Measurements from ENCODE around the gene BPIFB4.
"Not testable (repeated sequence)": the region's sequence is repeated elsewhere in the genome, so short reads cannot be mapped to it uniquely, and the experiment has no call there.

Gene BPIFB4

GRCh38 chr20:33083544-33084340 is 4.3 kb downstream of the BPIFB4 start:
- Histone ChIP-seq H3K36me3 (replicated peaks) (no peaks in the 10 kb centered on the region), H3K4me3 (no peak overlapping the region), H3K4me1 (no peaks in the 10 kb centered on the region), H3K27me3 (ENCODE audit: low read depth) (peaks cover under 1% of the 10 kb centered on the region; the same call in 1 of the 2 replicates), H3K9me3 (no peaks in the 10 kb centered on the region)
- in situ Hi-C loops (cut with MboI; ENCODE audit: low sequenced_read_pairs), result no loop called here
- no peak for DNase-seq (ENCODE audit: low spot score in 2 of 2)

GRCh38 chr20:33084722-33085121 is 5.3 kb downstream of the BPIFB4 start:
- DNase-seq (ENCODE audit: low spot score in 2 of 2), result no peak
- H3K27me3 ChIP-seq (ENCODE audit: low read depth), result 0 out of 2 replicates have a peak, but pooled peaks cover 3% of the 10 kb centered on the region
- H3K36me3 ChIP-seq (replicated peaks), result no peaks in the 10 kb centered on the region
- in situ Hi-C loops (cut with MboI; ENCODE audit: low sequenced_read_pairs), result no loop called here
- H3K4me1 ChIP-seq, result no peaks in the 10 kb centered on the region
- no peak overlapping the region for H3K4me3 ChIP-seq
- H3K9me3 ChIP-seq, result no peaks in the 10 kb centered on the region

GRCh38 chr20:33086052-33086722 is 6.7 kb downstream of the BPIFB4 start:
- H3K4me3 ChIP-seq, result no peak overlapping the region
- no peaks in the 10 kb centered on the region for H3K9me3 ChIP-seq
- no peak for DNase-seq (ENCODE audit: low spot score in 2 of 2)
- no peaks in the 10 kb centered on the region for H3K36me3 ChIP-seq (replicated peaks)
- no peaks in the 10 kb centered on the region for H3K4me1 ChIP-seq
- in situ Hi-C loops (cut with MboI; ENCODE audit: low sequenced_read_pairs), result no loop called here
- H3K27me3 ChIP-seq (ENCODE audit: low read depth), result 0 out of 2 replicates have a peak, but pooled peaks cover 3% of the 10 kb centered on the region

DNA sequence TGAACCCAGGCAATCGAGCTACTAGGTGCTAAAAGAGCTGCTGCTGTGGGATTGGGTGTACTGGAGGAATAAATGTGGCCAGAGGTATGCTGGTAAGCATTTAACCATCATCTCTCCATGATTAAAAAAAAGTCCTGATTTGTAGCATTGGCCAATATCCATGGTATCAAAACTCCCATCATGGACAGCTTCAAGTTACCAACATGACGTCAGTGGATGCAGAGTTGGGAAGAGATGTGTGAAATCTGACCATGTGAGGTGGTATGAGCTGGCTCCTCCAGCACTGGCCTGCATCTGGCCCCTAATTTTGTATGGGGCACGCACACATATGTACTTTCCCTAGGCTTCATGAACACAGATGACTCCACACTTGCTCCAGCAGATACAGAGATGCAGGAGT is 11.7 kb downstream of the BPIFB4 start:
- Histone ChIP-seq H3K36me3 (replicated peaks) (no peaks in the 10 kb centered on the region), H3K27me3 (ENCODE audit: low read depth) (0 out of 2 replicates have a peak, but pooled peaks cover 3% of the 10 kb centered on the region), H3K9me3 (no peaks in the 10 kb centered on the region), H3K4me1 (no peaks in the 10 kb centered on the region), H3K4me3 (no peak overlapping the region)
- in situ Hi-C loops (cut with MboI; ENCODE audit: low sequenced_read_pairs), result loop anchor here (10.0 kb wide), 2 partner anchors 194 to 196 kb away; partner anchors contain the start of gene BPIFB1
- no peak for DNase-seq (ENCODE audit: low spot score in 2 of 2)

- Histone ChIP-seq H3K27me3 (ENCODE audit: low read depth) (0 out of 2 replicates have a peak, but pooled peaks cover 3% of the 10 kb centered on the region), H3K4me1 (no peaks in the 10 kb centered on the region), H3K9me3 (no peaks in the 10 kb centered on the region), H3K36me3 (replicated peaks) (no peaks in the 10 kb centered on the region), H3K4me3 (no peak overlapping the region)
- in situ Hi-C loops (cut with MboI; ENCODE audit: low sequenced_read_pairs), result loop anchor here (10.0 kb wide), 2 partner anchors 193 to 197 kb away; partner anchors contain the start of gene BPIFB1
- DNase-seq (ENCODE audit: low spot score in 2 of 2), result no peak
These were observed 12.2 kb downstream of the BPIFB4 start for GRCh38 chr20:33091693-33092092.

DNA sequence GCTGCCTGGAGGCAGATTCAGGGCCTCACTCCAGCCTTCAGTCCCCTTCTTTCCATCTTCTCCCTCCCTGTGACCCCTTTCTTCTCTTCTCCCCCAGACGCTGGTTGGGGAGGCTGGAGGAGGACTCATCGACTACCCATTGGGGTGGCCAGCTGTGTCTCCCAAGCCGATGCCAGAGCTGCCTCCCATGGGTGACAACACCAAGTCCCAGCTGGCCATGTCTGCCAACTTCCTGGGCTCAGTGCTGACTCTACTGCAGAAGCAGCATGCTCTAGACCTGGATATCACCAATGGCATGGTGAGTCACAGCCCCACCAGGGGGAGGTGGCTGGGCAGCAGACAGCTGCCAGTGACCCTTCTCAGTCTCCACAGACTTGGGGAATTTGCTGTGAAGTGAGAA is 12.9 kb downstream of the BPIFB4 start:
- Histone ChIP-seq H3K9me3 (no peaks in the 10 kb centered on the region), H3K4me1 (no peaks in the 10 kb centered on the region), H3K27me3 (ENCODE audit: low read depth) (0 out of 2 replicates have a peak, but pooled peaks cover 3% of the 10 kb centered on the region), H3K4me3 (no peak overlapping the region), H3K36me3 (replicated peaks) (no peaks in the 10 kb centered on the region)
- in situ Hi-C loops (cut with MboI; ENCODE audit: low sequenced_read_pairs), result loop anchor here (10.0 kb wide), 2 partner anchors 192 to 198 kb away; partner anchors contain the start of gene BPIFB1
- no peak for DNase-seq (ENCODE audit: low spot score in 2 of 2)

- DNase-seq (ENCODE audit: low spot score in 2 of 2), result no peak
- in situ Hi-C loops (cut with MboI; ENCODE audit: low sequenced_read_pairs), result loop anchor here (10.0 kb wide), 2 partner anchors 192 to 198 kb away; partner anchors contain the start of gene BPIFB1
These were observed 13.6 kb downstream of the BPIFB4 start for GRCh38 chr20:33093074-33093473.

DNA sequence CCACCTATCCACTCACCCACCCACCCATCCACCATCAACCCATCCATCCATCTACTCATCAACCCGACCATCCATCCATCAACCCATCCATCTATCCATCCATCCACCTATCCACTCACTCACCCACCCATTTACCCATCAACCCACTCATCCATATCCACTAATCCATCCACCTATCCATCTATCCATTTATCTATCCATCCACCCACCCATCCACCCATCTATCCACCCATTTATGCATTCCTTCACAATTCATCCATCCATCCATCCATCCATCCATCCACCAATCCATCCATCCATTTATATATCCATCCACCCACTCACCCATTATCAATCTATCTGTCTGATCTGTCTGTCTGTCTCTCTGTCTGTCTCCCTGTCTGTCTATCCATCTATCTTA is 14.1 kb downstream of the BPIFB4 start:
- Histone ChIP-seq H3K4me1 (no peaks in the 10 kb centered on the region), H3K4me3 (no peak overlapping the region), H3K36me3 (replicated peaks) (no peaks in the 10 kb centered on the region), H3K9me3 (no peaks in the 10 kb centered on the region), H3K27me3 (ENCODE audit: low read depth) (0 out of 2 replicates have a peak, but pooled peaks cover 3% of the 10 kb centered on the region)
- in situ Hi-C loops (cut with MboI; ENCODE audit: low sequenced_read_pairs), result loop anchor here (10.0 kb wide), 2 partner anchors 191 to 199 kb away; partner anchors contain the start of gene BPIFB1
- DNase-seq (ENCODE audit: low spot score in 2 of 2), result no peak

More at GRCh38 chr20:33093074-33093473, 13.6 kb downstream of the BPIFB4 start:
- no peaks in the 10 kb centered on the region for H3K4me1 ChIP-seq
- H3K9me3 ChIP-seq, result no peaks in the 10 kb centered on the region
- H3K4me3 ChIP-seq, result no peak overlapping the region
- H3K27me3 ChIP-seq (ENCODE audit: low read depth), result 0 out of 2 replicates have a peak, but pooled peaks cover 3% of the 10 kb centered on the region
- no peaks in the 10 kb centered on the region for H3K36me3 ChIP-seq (replicated peaks)

DNA sequence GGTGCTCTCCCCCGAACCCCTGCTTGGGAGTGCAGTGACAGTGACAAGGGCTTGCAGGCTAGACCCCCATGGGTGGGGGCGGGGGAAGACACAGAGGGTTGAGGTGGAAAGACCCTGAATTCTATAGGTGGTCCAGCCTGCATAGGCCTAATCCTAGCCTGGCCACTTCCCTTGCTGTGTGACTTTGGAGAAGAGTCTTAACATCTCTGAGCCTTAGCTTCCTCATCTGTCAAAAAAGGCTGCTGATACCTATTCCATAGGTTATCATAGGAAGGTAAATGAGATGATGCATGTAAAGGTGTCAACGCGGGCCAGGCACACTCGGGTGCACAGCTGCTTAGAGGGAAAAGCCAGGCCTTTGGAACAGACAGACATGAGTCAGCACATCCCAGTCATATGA is 15.8 kb downstream of the BPIFB4 start:
- no peaks in the 10 kb centered on the region for H3K9me3 ChIP-seq
- no peak for DNase-seq (ENCODE audit: low spot score in 2 of 2)
- H3K36me3 ChIP-seq (replicated peaks), result no peaks in the 10 kb centered on the region
- no peak overlapping the region for H3K4me3 ChIP-seq
- no peaks in the 10 kb centered on the region for H3K4me1 ChIP-seq
- no peaks in the 10 kb centered on the region for H3K27me3 ChIP-seq (ENCODE audit: low read depth)
- in situ Hi-C loops (cut with MboI; ENCODE audit: low sequenced_read_pairs), result loop anchor here (10.0 kb wide), 2 partner anchors 190 to 200 kb away; partner anchors contain the start of gene BPIFB1

DNA sequence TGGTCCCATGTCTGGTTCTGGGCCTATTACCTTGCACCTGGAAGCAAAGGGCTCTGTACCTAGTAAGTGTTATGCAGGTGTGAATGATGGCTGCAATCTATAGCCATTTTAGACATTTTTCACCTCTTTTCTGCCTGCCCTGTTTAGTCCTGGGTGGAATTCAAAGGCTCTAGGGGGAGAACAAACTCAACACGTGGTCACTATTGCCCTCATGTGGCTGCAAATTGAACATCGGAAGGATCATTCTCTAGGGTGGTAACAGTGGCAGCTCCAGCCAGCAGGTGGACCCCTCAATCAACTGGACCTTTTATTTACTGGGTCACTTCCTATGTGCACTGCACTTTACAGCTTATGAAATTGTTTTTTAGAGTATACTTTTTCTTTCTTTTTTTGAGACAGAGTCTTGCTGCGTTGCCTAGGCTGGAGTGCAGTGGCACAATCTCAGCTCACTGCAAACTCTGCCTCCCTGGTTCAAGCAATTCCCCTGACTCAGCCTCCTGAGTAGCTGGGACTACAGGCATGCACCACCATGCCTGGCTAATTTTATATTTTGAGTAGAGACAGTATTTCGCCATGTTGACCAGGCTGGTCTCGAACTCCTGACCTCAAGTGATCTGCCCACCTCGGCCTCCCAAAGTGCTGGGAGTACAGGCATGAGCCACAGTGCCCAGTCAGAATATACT is 16.6 kb downstream of the BPIFB4 start:
- not testable (repeated sequence) for H3K4me3 ChIP-seq; H3K27me3 ChIP-seq (ENCODE audit: low read depth); H3K4me1 ChIP-seq; H3K36me3 ChIP-seq (replicated peaks); H3K9me3 ChIP-seq
- DNase-seq (ENCODE audit: low spot score in 2 of 2), result peak; percentile 58 to 72
- in situ Hi-C loops (cut with MboI; ENCODE audit: low sequenced_read_pairs), result loop anchor here (10.0 kb wide), 2 partner anchors 189 to 201 kb away; partner anchors contain the start of gene BPIFB1

- in situ Hi-C loops (cut with MboI; ENCODE audit: low sequenced_read_pairs), result loop anchor here (10.0 kb wide), 2 partner anchors 188 to 202 kb away; partner anchors contain the start of gene BPIFB1
- DNase-seq (ENCODE audit: low spot score in 2 of 2), result no peak
- Histone ChIP-seq H3K4me3 (no peak overlapping the region), H3K9me3 (no peaks in the 10 kb centered on the region), H3K4me1 (no peaks in the 10 kb centered on the region), H3K27me3 (ENCODE audit: low read depth) (no peaks in the 10 kb centered on the region), H3K36me3 (replicated peaks) (no peaks in the 10 kb centered on the region)
These were observed 17.6 kb downstream of the BPIFB4 start for GRCh38 chr20:33097001-33097400.

GRCh38 chr20:33099843-33100538 is 20.5 kb downstream of the BPIFB4 start:
- H3K9me3 ChIP-seq, result no peaks in the 10 kb centered on the region
- H3K4me3 ChIP-seq, result no peak overlapping the region
- H3K4me1 ChIP-seq, result peaks cover 3% of the 10 kb centered on the region
- DNase-seq (ENCODE audit: low spot score in 2 of 2), result no peak
- no peaks in the 10 kb centered on the region for H3K36me3 ChIP-seq (replicated peaks)
- in situ Hi-C loops (cut with MboI; ENCODE audit: low sequenced_read_pairs), result loop anchor here (10.0 kb wide), 2 partner anchors 185 to 205 kb away; partner anchors contain the start of gene BPIFB1
- H3K27me3 ChIP-seq (ENCODE audit: low read depth), result no peaks in the 10 kb centered on the region

GRCh38 chr20:33103556-33103955 is 24.1 kb downstream of the BPIFB4 start:
- H3K9me3 ChIP-seq, result no peaks in the 10 kb centered on the region
- peak; percentile 64 to 66 for DNase-seq (ENCODE audit: low spot score in 2 of 2)
- H3K4me3 ChIP-seq, result no peak overlapping the region
- no peaks in the 10 kb centered on the region for H3K36me3 ChIP-seq (replicated peaks)
- in situ Hi-C loops (cut with MboI; ENCODE audit: low sequenced_read_pairs), result no loop called here
- peaks cover 3% of the 10 kb centered on the region for H3K4me1 ChIP-seq
- H3K27me3 ChIP-seq (ENCODE audit: low read depth), result no peaks in the 10 kb centered on the region
